Skin of body (tissue), 2 donors: ENCODE data around the gene C1R. TPM values are rescaled to one million over a fixed set of nuclear protein-coding genes. Genes with fewer than 3 reads are reported as not detected.
"Not testable (repeated sequence)": the region's sequence is repeated elsewhere in the genome, so short reads cannot be mapped to it uniquely, and the experiment has no call there.

ENCODE experiments used
- DNase-seq: peaks from one replicate; lab custom pipeline; 2025; lab: John Stamatoyannopoulos, UW
- total RNA-seq: library from RNA; depleted of rRNA; stranded (reverse); fragments of >200 nt; gene quantifications from one replicate; pipeline ENCODE4 v1.2.3, GENCODE V29; 2014

Gene C1R
- total RNA-seq, 1 donor from 2014 or later = 78.8 TPM

- DNase-seq = no peak
Measured at GRCh38 chr12:7068994-7069346, 23.3 kb downstream of the C1R start.

DNA sequence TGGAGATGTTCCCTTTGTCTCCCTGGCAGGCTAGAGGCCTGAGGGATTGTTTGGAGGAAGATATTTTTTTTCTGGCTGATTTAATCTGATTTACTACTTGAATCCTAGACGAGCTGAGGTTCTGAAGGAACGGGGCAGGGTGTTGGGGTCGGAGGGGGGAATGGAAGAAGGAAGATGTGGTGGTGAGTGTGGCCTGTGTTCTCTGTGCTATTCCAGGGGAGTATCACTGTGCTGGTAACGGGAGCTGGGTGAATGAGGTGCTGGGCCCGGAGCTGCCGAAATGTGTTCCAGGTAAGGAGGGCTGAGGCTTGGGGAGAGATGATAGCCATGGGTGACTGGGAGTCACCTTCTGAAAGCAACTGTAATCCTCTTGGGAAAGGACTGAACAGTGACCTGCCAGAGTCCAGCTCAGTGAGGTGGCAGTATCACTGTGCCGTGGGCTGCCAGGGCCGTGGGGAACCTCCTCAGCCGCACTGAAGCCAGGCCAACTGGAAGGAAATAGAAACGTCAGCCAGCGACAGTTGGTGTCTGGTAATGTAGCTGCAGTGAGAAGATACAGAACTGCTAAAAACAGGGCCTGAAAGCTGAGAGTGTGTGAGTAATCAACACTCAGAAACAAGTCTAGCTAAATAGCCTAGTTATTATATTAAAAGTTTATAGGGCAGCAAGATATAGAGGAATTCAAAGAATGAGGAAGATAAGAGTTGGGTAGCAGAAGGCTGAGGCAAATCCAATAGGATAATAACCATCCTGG lies 23.8 kb downstream of the C1R start:
- no peak for DNase-seq

DNA sequence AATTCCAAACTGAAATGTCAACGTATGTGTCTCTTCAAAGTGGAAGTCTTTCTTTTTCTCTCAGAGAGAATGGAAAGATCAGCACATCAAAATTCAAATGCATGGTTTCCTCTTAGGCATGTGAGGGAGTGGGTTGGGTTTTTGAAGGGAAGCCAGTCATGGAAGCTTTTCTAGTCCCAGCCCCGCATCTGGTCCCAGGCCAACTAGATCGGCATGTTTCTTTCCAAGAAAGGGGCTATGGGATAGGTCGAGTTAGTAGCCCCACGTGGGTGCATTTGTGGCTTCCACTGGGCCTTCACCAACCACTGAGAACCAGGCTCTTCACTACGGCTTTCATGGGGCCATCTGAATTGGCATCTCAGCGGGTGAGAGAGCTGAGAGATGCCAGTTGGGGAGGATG lies 25.1 kb downstream of the C1R start:
- DNase-seq = no peak

GRCh38 chr12:7066596-7066995 lies 25.6 kb downstream of the C1R start:
- DNase-seq = no peak

DNA sequence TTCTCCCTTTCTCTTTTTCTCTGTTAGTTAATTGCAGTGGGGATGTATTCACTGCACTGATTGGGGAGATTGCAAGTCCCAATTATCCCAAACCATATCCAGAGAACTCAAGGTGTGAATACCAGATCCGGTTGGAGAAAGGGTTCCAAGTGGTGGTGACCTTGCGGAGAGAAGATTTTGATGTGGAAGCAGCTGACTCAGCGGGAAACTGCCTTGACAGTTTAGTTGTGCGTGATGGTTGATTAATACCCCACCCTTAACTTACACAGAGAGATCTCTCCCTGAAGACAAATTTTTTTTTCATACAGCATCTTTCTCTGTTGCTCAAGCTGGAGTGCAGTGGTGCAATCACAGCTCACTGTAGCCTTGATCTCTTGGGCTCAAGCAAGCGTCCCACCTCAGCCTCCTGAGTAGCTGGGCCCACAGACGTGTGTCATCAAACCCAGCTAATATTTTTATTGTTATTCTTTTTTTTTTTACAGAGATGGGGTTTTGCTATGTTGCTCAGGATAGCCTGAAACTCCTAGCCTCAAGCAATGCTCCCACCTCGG lies 27.1 kb downstream of the C1R start:
- no peak for DNase-seq

DNA sequence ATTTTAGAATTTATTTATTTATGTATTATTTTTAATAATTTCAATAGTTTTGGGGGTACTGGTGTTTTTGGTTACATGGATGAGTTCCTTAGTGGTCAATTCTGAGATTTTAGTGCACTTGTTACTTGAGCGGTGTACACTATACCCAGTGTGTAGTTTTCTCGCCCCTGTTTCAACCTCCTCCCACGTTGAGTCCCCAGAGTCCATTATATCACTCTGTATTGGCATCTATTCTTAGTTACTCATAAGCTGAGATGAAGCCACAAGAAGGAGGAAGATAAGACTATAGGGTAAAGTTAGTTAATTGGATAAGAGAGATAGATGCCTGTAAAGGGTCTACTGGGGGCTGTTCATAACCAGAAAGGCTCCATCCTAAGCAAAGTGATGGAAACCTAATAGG lies 27.7 kb downstream of the C1R start:
- DNase-seq = no peak

DNA sequence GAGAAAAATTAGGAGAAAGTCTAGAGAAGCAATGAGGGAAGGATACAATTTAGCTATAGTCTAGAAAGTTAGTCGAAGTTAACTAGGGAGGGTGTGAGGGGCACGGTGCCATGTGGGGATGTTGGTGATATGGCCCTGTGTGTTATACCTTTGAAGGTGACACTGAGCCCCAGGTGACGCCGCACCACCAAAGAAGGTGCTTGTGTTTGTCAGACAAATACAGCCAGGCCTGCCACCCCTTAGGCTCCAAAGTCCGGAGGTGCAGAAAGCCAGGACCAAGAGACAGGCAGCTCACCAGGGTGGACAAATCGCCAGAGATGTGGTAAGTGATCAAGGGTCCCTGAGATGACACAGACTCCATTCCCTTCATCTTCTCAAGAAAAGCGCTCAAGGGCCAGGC lies 30.6 kb downstream of the C1R start:
- no peak for DNase-seq

DNA sequence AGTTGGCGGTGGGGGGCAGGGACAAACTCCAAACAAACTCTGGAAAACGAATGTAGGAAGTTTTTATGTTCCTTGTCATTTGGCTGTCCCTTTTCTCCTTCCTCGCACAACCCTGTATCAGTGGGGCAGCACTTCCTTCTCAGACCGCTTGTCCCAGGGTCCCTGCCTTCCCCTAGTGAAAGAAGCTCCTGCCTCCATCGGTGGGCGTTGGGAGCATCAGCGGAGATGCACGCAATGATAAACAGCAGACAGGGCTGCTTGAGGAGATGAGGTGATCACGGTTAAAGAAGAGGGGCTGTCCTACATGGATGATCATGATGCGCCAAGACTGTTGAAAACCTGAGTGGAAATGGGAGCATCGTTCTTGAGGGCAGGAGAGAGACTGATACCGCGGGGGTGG lies 31.1 kb downstream of the C1R start:
- DNase-seq = no peak

GRCh38 chr12:7060353-7060954 lies 31.8 kb downstream of the C1R start, which contains the start of gene C1S:
Gene C1S (plus strand): TSS chr12:7060718. CDS start chr12:7061913, 1,195 bp downstream.
- DNase-seq = peak; percentile 91

DNA sequence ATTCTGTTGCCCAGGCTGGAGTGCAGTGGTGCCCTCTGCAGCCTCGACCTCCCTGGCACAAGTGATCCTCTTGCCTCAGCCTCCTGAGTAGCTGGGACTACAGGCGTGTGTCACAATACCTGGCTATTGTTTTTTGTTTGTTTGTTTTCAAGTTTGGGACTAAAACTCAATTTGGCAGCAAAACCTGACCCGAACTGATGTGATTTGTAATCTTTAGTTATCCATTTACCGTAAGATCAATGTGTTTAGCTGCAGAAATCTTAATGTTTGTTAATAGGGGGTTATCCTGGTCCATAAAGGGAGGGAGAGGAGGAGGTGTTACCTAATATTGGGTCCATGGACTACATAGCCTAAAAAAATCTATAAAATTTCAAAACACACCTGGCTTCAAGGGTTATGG lies 32.5 kb downstream of the C1R start:
- no peak for DNase-seq

DNA sequence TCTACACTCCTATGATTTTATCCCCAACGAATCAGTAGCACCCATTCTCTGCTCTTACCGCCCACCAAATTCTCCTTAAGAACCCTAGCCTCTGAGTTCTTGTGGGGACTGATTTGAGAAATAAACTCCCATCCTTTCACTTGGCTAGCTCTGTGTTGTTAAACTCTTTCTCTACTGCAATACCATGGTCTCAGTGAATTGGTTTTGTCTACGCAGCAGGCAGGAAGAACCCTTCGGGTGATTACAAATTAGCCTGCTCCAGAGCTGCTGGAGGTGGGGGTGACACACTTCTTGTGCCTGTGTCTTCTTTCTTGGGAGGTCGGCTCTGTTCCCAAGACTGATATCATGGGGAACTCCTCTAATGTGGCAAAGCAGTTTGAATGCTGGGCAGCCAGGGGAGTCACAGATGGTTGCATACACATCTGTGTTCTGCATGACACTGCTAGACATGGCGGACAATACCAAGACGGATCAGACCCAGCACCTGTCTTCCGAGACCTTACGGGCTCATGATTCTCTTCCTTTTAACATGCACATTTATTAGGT lies 33.3 kb downstream of the C1R start:
- no peak for DNase-seq

DNA sequence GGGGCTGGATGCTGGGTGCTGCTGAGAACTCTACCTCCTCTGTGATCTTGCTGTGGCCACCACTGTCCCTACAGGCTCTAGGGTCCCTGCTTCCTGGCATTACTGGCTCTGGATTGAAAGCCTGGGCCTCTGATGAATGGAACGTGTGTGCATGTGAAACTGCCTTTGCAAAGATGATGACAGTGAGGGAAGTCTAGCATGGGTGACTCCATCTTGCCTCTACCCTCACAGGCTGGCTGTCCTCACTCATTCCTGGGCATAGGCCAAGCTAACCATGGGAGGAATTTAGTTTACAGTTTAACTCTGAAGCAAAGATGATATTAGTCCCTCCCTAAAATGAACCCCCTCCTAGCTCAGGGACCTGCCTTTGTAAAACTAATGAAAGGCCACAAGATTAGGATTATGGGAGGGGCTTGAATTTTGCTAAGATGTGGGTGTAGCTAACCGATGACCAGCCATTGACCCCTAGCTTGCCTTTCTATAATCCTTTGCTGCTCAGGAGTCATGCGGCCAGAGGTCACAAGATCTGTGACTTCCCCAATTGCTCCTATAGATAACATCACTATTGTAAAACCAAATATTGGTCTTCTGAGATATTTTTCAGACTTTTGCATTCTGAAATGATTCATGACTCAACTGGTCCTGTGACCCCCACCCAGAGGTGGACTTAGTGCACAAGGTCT lies 33.9 kb downstream of the C1R start:
- no peak for DNase-seq

DNA sequence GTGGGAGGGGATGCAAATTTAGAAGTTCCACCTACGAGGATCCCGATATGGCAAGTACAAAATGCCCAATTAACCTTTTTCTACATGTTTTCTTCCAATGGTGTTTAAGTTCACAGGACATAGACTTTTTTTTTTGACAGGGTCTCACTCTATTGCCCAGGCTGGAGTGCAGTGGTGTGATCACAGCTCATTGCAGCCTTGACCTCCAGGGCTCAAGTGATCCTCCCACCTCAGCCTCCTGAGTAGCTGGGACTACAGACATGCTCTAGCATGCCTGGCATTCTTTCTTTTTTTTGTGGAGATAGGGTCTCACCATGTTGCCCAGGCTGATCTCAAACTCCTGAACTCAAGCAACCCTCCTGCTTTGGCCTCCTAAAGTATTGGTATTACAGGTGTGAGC lies 36.5 kb downstream of the C1R start:
- not testable (repeated sequence) for DNase-seq

DNA sequence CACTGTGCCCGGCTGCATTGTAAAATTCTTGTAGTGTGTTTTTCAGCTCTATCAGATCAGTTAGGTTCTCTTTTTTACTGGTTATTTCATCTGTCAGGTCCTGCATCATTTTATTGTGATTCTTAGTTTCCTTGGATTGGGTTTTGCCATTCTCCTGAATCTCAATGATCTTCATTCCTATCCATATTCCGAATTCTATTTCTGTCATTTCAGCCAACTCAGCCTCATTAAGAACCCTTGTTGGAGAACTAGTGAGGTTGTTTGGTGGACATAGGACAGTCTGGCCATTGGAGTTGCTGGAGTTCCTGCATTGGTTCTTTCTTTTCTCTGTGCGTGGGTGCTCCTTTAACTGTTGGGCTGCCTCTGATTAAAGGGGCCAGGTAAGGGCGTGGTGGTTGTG lies 37.3 kb downstream of the C1R start:
- DNase-seq = no peak

- not testable (repeated sequence) for DNase-seq
Measured at GRCh38 chr12:7049973-7050372, 42.3 kb downstream of the C1R start.

DNA sequence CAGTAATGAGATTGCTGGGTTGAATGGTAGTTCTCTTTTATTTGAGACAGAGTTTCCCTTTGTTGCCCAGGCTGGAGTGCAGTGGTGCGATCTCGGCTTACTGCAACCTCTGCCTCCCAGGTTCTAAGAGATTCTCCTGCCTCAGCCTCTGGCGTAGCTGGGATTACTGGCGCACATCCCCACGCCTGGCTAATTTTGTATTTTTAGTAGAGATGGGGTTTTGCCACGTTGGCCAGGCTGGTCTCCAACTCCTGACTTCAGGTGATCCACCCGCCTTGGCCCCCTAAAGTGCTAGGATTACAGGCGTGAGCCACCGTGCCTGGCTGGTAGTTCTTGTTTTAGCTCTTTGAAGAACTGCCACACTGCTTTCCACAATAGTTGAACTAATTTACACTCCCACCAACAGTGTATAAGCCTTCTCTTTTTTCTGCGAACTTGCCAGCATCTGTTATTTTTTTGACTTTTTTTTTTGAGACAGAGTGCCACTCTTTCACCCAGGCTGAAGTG lies 42.7 kb downstream of the C1R start:
- DNase-seq = not testable (repeated sequence)

DNA sequence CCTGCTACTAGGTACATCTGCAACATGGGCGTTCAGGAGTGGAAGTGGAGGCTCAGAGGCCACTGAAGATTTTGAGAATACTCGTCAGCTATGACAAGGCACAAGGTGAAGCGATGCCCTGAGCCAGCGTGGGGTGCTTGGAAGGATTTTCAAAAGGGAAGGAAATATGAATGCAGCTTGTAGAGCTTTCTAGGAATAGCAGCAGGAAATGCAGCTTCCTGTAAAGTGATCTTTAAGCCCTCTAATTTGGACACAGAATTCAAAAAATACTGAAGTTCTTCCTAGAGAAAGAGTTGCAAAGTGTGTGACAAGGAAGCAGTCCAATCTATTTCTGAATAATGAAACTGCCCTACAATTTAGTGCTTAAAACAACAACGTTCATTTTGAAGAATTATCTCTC lies 44.9 kb downstream of the C1R start:
- no peak for DNase-seq

- no peak for DNase-seq
Measured at GRCh38 chr12:7046383-7047105, 45.7 kb downstream of the C1R start.

GRCh38 chr12:7045913-7046312 lies 46.3 kb downstream of the C1R start:
- DNase-seq = no peak

DNA sequence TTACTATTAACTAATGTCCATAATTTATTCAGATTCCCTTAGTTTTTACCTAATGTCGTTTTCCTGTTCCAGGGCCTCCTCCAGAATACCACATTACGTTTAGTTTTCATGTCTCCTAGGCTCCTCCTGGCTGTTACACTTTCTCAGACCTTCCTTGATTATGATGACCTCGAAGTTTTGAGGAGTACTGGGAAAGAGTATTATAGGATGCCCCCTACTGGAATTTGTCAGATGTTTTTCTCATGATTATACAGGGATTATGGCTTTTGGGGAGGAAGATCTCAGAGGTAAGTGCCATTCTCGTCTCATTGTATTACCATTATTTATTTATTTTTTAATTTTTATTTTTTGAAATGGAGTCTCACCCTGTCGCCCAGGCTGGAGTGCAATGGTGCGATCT lies 49.4 kb downstream of the C1R start:
- no peak for DNase-seq

GRCh38 chr12:7039403-7039802 lies 52.8 kb downstream of the C1R start:
- DNase-seq = no peak
